ENCODE results near the gene RAB11FIP5. TPM values are rescaled to one million over a fixed set of nuclear protein-coding genes. Genes with fewer than 3 reads are reported as not detected.

The RAB11FIP5 gene
- total and polyA plus RNA-seq, 2 experiments from 2014 or later = 4.4 to 16.6 TPM

- TF ChIP-seq ZNF462 (CRISPR knock-in tag; IDR thresholded peaks at IDR 0.05) (no peak), ZNF114 (CRISPR knock-in tag; IDR thresholded peaks at IDR 0.05) (no peak), JUNB (IDR thresholded peaks at IDR 0.05; ENCODE audit: unreplicated experiment) (no peak), STAT1 (IDR thresholded peaks at IDR 0.05; ENCODE audit: unreplicated experiment) (no peak)
These were observed 22.5 kb upstream of the RAB11FIP5 start (continued) for GRCh38 chr2:73135236-73135635.

DNA sequence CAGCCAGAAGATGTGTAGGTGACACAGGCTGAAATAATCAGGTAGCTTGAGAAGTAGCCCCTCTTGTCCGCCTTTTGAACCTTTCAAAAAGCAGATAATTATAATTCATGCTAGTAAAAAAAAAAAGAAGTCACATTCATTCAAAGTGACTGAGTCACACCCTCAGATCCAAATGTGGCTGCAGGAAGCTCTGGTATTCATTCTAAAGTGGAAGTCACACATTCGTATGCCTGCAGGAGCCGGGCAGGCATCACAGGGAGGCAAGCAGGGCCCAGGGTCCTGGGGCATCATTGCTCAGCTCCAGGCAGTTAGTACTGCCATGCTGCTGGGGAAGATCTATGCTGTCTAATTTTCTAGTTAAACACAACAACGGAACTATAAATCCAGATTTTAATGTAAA is 21.7 kb upstream of the RAB11FIP5 start:
- ATAC-seq = peak; percentile 31; the same call in 2 of the 3 replicates
- peaks cover 9% of the 10 kb centered on the region for H3K27me3 Mint-ChIP-seq (ENCODE audit: insufficient read depth, low read depth, poor library complexity)
- H3K36me3 Mint-ChIP-seq (ENCODE audit: low read depth) = no peaks in the 10 kb centered on the region
- H3K36me3 ChIP-seq (ENCODE audit: insufficient read depth) = no peaks in the 10 kb centered on the region
- H3K4me3 ChIP-seq = no peak overlapping the region
- H3K4me1 Mint-ChIP-seq = peaks cover 15% of the 10 kb centered on the region; the same call in 2 of the 3 replicates
- no peak for DNase-seq (ENCODE audit: low spot score)
- H3K27me3 ChIP-seq (ENCODE audit: insufficient read depth) = no peaks in the 10 kb centered on the region
- H3K9me3 Mint-ChIP-seq = peaks cover 2% of the 10 kb centered on the region; the same call in 1 of the 3 replicates
- H3F3A ChIP-seq (replicated peaks; ENCODE audit: low read depth) = no peaks in the 10 kb centered on the region
- no peaks in the 10 kb centered on the region for H3K9me2 ChIP-seq (ENCODE audit: insufficient read depth)
- H3K79me2 ChIP-seq (replicated peaks; ENCODE audit: insufficient read depth) = no peaks in the 10 kb centered on the region
- H2AFZ ChIP-seq = no peak overlapping the region
- no peaks in the 10 kb centered on the region for H4K20me1 ChIP-seq (replicated peaks; ENCODE audit: insufficient read depth)
- H3K4me2 ChIP-seq = no peak overlapping the region
- H3K27ac ChIP-seq (ENCODE audit: low read depth) = no peak overlapping the region
- no peak overlapping the region for H3K27ac Mint-ChIP-seq
- H3K4me1 ChIP-seq (ENCODE audit: insufficient read depth) = 0 out of 2 replicates have a peak, but pooled peaks cover 4% of the 10 kb centered on the region
- H3K4me3 Mint-ChIP-seq = no peak overlapping the region
- TF ChIP-seq STAT1 (IDR thresholded peaks at IDR 0.05; ENCODE audit: unreplicated experiment) (no peak), ZNF331 (CRISPR knock-in tag; IDR thresholded peaks at IDR 0.05; ENCODE audit: low read depth) (no peak), EZH2phosphoT487 (IDR thresholded peaks at IDR 0.05; ENCODE audit: unreplicated experiment) (no peak), ZNF462 (CRISPR knock-in tag; IDR thresholded peaks at IDR 0.05) (no peak), CREB1 (CRISPR knock-in tag; IDR thresholded peaks at IDR 0.05; ENCODE audit: low read depth) (no peak), ZNF114 (CRISPR knock-in tag; IDR thresholded peaks at IDR 0.05) (no peak), POLR2AphosphoS5 (IDR thresholded peaks at IDR 0.05; ENCODE audit: low read depth) (no peak)
- TF ChIP-seq, protein P1, sequence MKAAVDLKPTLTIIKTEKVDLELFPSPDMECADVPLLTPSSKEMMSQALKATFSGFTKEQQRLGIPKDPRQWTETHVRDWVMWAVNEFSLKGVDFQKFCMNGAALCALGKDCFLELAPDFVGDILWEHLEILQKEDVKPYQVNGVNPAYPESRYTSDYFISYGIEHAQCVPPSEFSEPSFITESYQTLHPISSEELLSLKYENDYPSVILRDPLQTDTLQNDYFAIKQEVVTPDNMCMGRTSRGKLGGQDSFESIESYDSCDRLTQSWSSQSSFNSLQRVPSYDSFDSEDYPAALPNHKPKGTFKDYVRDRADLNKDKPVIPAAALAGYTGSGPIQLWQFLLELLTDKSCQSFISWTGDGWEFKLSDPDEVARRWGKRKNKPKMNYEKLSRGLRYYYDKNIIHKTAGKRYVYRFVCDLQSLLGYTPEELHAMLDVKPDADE (IDR thresholded peaks at IDR 0.05) = no peak
